Ovary (tissue), 9 donors: Measurements from ENCODE around the gene NRL. TPM values are rescaled to one million over a fixed set of nuclear protein-coding genes. Genes with fewer than 3 reads are reported as not detected.

Source experiments
- DNase-seq, 5 donors: peaks; one replicate each; pipeline ENCODE4 v3.0.0-alpha.2; 2019 to 2020
- H3K27ac ChIP-seq, 2 donors: fragments of 200-600 bp; one replicate each; pipeline versions ENCODE4 v1.5.1 to v1.8.0; 2019 to 2022
- H3K27me3 ChIP-seq: fragments of 200-600 bp; one replicate; pipeline ENCODE4 v1.8.0; 2022
- H3K36me3 ChIP-seq: fragments of 200-600 bp; sonication (generic); one replicate; pipeline ENCODE4 v1.5.1; 2019
- H3K4me1 ChIP-seq: one replicate; pipeline ENCODE4 v1.8.1; 2013; ENCODE audit warnings: mild to moderate bottlenecking, moderate library complexity; ENCODE audit not compliant: insufficient read depth
- H3K4me3 ChIP-seq: fragments of 200-600 bp; sonication (generic); one replicate; pipeline ENCODE4 v1.5.1; 2017
- H3K9me3 ChIP-seq, 2 donors: fragments of 200-600 bp in 1 of 2; sonication (generic) in 1 of 2; one replicate each; pipeline versions ENCODE4 v1.5.1 to v1.8.1; 2013 to 2019; ENCODE audit warnings: mild to moderate bottlenecking in 1 of 2, moderate library complexity in 1 of 2
- CTCF ChIP-seq, 3 donors: fragments of 450-650 bp in 2 of 3; fragments of 200-600 bp in 1 of 3; IDR thresholded peaks; one replicate each; pipeline versions ENCODE4 v1.5.1 to v1.8.0; 2016 to 2022; ENCODE audit warnings: antibody characterized with exemption in 3 of 3, mild to moderate bottlenecking in 1 of 3
- EP300 ChIP-seq: sonication (generic); formaldehyde crosslinking; IDR thresholded peaks from one replicate; pipeline ENCODE4 v1.6.1; 2017; ENCODE audit warnings: antibody characterized with exemption
- POLR2A ChIP-seq: fragments of 450-650 bp; IDR thresholded peaks from one replicate; pipeline ENCODE4 v1.6.1; 2017; ENCODE audit warnings: antibody characterized with exemption, mild to moderate bottlenecking, moderate library complexity
- WGBS, 3 donors: extraction: QIAGEN DNeasy Blood & Tissue Kit in 1 of 3; methylation state at CpG; one replicate each; pipeline versions ENCODE4 v1.1.5 to v1.1.7; 2013 to 2017; 5-methylcytosine and 5-hydroxymethylcytosine counted together
- intact Hi-C, 4 donors: fragments of 100-400 bp; cut with DNase I; formaldehyde crosslinking; loops; one replicate each; pipeline versions ENCODE4 v1.11.0 to v1.15.1; 2022 to 2023
- polyA plus RNA-seq, 2 donors: library from polyadenylated mRNA; stranded (reverse); fragments of 200-250 nt in 1 of 2; fragments of 350-450 nt in 1 of 2; fragmentation: Illumina TruSeq in 1 of 2; extraction: RNeasy Lipid Tissue Mini Kit (QIAGEN cat#74804) in 1 of 2; gene quantifications; one replicate each; pipeline ENCODE4 v1.2.3, GENCODE V29; 2013 to 2014
- total RNA-seq, 7 donors: library from RNA; depleted of rRNA in 2 of 7; stranded (reverse); fragments of >200 nt in 2 of 7; fragmentation: NEBNext Ultra II Directional in 3 of 7; extraction: Animal tissue kit (Norgen Biotek cat#: 25700) in 3 of 7; gene quantifications; one replicate each; pipeline versions ENCODE4 v1.1.0 to v1.2.4, GENCODE V29; 2016 to 2023
- donor health status: DM: no; HTN: no; CAD: no; lungs with moderate emphysema.
- donor health status: DM: no; HTN: no; CAD: no.
- donor health status: Bipolar disorder and iron deficiency.
- donor health status: DM: yes; HTN: yes; CAD: no.
- donor health status: DM: no; HTN: no; CAD: no.
- donor health status: DM: yes; HTN: yes; CAD: no.

NRL gene
- total and polyA plus RNA-seq, 9 donors = 0.78 to 4.1 (median 2.8) TPM

GRCh38 chr14:24145690-24146452 lies 31.1 kb upstream of the NRL start:
- TF ChIP-seq CTCF (IDR thresholded peaks at IDR 0.05) (no peak), EP300 (no peak), POLR2A (no peak)

GRCh38 chr14:24145219-24145618 lies 30.5 kb upstream of the NRL start:
- intact Hi-C loops = loop anchor here in 1 of 4 donors (10.0 kb wide), 1 partner anchor 220 kb away; the partner anchor contains the start of gene NFATC4
- H3K4me3 ChIP-seq = no peak overlapping the region
- WGBS, 3 donors = 83 to 94% (median 91%) methylated on average over 2 of the region's 2 CpGs
- TF ChIP-seq POLR2A (no peak), EP300 (no peak), CTCF (IDR thresholded peaks at IDR 0.05) (no peak)
- H3K27me3 ChIP-seq = no peaks in the 10 kb centered on the region
- peaks cover 10% of the 10 kb centered on the region for H3K4me1 ChIP-seq
- H3K9me3 ChIP-seq = no peaks in the 10 kb centered on the region
- no peak for DNase-seq
- H3K27ac ChIP-seq = peak overlapping the region in 1 of 2 donors; percentile 83
- no peaks in the 10 kb centered on the region for H3K36me3 ChIP-seq

More at GRCh38 chr14:24145690-24146452, 31.1 kb upstream of the NRL start:
- H3K4me1 ChIP-seq = peaks cover 10% of the 10 kb centered on the region
- intact Hi-C loops = loop anchor here in 1 of 4 donors (10.0 kb wide), 1 partner anchor 219 kb away; the partner anchor contains the start of gene NFATC4
- 4 to 11% (median 8%) methylated on average over 9 of the region's 9 CpGs for whole genome bisulfite sequencing, 3 donors
- peak overlapping the region; percentile 94 for H3K4me3 ChIP-seq
- no peak for DNase-seq
- no peaks in the 10 kb centered on the region for H3K36me3 ChIP-seq
- H3K9me3 ChIP-seq = no peaks in the 10 kb centered on the region
- no peaks in the 10 kb centered on the region for H3K27me3 ChIP-seq
- peak overlapping the region; percentile 75 to 83 for H3K27ac ChIP-seq

GRCh38 chr14:24144451-24144850 lies 29.7 kb upstream of the NRL start:
- H3K4me3 ChIP-seq = no peak overlapping the region
- no peaks in the 10 kb centered on the region for H3K27me3 ChIP-seq
- H3K4me1 ChIP-seq = peaks cover 12% of the 10 kb centered on the region
- WGBS, 3 donors = 90 to 95% (median 92%) methylated on average over 1 of the region's 1 CpG
- no peaks in the 10 kb centered on the region for H3K9me3 ChIP-seq
- intact Hi-C loops = loop anchor here in 1 of 4 donors (10.0 kb wide), 1 partner anchor 220 kb away; the partner anchor contains the start of gene NFATC4
- TF ChIP-seq EP300 (no peak), POLR2A (no peak), CTCF (IDR thresholded peaks at IDR 0.05) (no peak)
- no peak for DNase-seq
- no peak overlapping the region for H3K27ac ChIP-seq
- H3K36me3 ChIP-seq = no peaks in the 10 kb centered on the region

GRCh38 chr14:24143511-24143910 lies 28.8 kb upstream of the NRL start:
- no peaks in the 10 kb centered on the region for H3K27me3 ChIP-seq
- H3K36me3 ChIP-seq = no peaks in the 10 kb centered on the region
- DNase-seq = no peak
- intact Hi-C loops = loop anchor here in 1 of 4 donors (10.0 kb wide), 1 partner anchor 221 kb away; the partner anchor contains the start of gene NFATC4
- H3K9me3 ChIP-seq = no peaks in the 10 kb centered on the region
- 82 to 95% (median 84%) methylated on average over 2 of the region's 2 CpGs for WGBS, 3 donors
- TF ChIP-seq CTCF (IDR thresholded peaks at IDR 0.05) (no peak), EP300 (no peak), POLR2A (no peak)
- peaks cover 13% of the 10 kb centered on the region for H3K4me1 ChIP-seq
- H3K4me3 ChIP-seq = no peak overlapping the region
- no peak overlapping the region for H3K27ac ChIP-seq
